ENCODE results near the gene CDH12.
"Not testable (repeated sequence)": the region's sequence is repeated elsewhere in the genome, so short reads cannot be mapped to it uniquely, and the experiment has no call there.

DNA sequence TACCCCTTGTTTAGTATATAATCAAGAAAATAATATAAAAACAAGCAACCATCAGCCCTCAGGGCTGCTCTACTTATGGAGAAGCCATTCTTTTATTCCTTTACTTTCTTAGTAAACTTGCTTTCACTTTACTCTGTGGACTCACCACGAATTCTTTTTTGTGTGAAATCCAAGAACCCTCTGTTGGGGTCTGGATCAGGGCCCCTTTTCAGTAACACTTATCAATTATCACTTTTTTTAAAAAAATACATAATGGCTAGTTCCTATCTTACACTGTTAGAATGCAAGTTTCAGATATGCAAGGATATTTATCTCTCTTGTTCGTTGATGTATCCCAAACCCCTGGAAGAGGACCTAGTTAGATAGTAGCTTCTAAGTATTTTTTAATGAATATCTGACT lies 687.2 kb downstream of the CDH12 start:
- TF ChIP-seq, protein P1, sequence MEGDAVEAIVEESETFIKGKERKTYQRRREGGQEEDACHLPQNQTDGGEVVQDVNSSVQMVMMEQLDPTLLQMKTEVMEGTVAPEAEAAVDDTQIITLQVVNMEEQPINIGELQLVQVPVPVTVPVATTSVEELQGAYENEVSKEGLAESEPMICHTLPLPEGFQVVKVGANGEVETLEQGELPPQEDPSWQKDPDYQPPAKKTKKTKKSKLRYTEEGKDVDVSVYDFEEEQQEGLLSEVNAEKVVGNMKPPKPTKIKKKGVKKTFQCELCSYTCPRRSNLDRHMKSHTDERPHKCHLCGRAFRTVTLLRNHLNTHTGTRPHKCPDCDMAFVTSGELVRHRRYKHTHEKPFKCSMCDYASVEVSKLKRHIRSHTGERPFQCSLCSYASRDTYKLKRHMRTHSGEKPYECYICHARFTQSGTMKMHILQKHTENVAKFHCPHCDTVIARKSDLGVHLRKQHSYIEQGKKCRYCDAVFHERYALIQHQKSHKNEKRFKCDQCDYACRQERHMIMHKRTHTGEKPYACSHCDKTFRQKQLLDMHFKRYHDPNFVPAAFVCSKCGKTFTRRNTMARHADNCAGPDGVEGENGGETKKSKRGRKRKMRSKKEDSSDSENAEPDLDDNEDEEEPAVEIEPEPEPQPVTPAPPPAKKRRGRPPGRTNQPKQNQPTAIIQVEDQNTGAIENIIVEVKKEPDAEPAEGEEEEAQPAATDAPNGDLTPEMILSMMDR (IDR thresholded peaks at IDR 0.05; ENCODE audit: low read depth, low read length, missing input control) = not testable (repeated sequence)
- TF ChIP-seq GABPA (IDR thresholded peaks at IDR 0.05 in 1 of 2, conservative IDR thresholded peaks at IDR 0.05 in 1 of 2); TAF1 (conservative IDR thresholded peaks at IDR 0.05); RAD21 (IDR thresholded peaks at IDR 0.05); EGR1 (IDR thresholded peaks at IDR 0.05; ENCODE audit: low read depth in 2 of 2); FOXA1 (IDR thresholded peaks at IDR 0.05); YY1 (IDR thresholded peaks at IDR 0.05): not testable (repeated sequence)
- TF ChIP-seq, protein P2, sequence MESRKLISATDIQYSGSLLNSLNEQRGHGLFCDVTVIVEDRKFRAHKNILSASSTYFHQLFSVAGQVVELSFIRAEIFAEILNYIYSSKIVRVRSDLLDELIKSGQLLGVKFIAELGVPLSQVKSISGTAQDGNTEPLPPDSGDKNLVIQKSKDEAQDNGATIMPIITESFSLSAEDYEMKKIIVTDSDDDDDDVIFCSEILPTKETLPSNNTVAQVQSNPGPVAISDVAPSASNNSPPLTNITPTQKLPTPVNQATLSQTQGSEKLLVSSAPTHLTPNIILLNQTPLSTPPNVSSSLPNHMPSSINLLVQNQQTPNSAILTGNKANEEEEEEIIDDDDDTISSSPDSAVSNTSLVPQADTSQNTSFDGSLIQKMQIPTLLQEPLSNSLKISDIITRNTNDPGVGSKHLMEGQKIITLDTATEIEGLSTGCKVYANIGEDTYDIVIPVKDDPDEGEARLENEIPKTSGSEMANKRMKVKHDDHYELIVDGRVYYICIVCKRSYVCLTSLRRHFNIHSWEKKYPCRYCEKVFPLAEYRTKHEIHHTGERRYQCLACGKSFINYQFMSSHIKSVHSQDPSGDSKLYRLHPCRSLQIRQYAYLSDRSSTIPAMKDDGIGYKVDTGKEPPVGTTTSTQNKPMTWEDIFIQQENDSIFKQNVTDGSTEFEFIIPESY (IDR thresholded peaks at IDR 0.05) = not testable (repeated sequence)
- TF ChIP-seq, protein P3, sequence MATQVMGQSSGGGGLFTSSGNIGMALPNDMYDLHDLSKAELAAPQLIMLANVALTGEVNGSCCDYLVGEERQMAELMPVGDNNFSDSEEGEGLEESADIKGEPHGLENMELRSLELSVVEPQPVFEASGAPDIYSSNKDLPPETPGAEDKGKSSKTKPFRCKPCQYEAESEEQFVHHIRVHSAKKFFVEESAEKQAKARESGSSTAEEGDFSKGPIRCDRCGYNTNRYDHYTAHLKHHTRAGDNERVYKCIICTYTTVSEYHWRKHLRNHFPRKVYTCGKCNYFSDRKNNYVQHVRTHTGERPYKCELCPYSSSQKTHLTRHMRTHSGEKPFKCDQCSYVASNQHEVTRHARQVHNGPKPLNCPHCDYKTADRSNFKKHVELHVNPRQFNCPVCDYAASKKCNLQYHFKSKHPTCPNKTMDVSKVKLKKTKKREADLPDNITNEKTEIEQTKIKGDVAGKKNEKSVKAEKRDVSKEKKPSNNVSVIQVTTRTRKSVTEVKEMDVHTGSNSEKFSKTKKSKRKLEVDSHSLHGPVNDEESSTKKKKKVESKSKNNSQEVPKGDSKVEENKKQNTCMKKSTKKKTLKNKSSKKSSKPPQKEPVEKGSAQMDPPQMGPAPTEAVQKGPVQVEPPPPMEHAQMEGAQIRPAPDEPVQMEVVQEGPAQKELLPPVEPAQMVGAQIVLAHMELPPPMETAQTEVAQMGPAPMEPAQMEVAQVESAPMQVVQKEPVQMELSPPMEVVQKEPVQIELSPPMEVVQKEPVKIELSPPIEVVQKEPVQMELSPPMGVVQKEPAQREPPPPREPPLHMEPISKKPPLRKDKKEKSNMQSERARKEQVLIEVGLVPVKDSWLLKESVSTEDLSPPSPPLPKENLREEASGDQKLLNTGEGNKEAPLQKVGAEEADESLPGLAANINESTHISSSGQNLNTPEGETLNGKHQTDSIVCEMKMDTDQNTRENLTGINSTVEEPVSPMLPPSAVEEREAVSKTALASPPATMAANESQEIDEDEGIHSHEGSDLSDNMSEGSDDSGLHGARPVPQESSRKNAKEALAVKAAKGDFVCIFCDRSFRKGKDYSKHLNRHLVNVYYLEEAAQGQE (IDR thresholded peaks at IDR 0.05) = not testable (repeated sequence)
- TF ChIP-seq, protein P4, sequence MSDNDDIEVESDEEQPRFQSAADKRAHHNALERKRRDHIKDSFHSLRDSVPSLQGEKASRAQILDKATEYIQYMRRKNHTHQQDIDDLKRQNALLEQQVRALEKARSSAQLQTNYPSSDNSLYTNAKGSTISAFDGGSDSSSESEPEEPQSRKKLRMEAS (IDR thresholded peaks at IDR 0.05) = not testable (repeated sequence)
